Activated naive CD4-positive, alpha-beta T cell treated with anti-CD3 and anti-CD28 coated beads, Interleukin-2, amount 50 U/mL, for 72 hours (primary cell): ENCODE data around the gene C4BPB. TPM values are rescaled to one million over a fixed set of nuclear protein-coding genes. Genes with fewer than 3 reads are reported as not detected.
A peak's percentile ranks its signal among the peaks of the same experiment; 100 is the strongest.

Source experiments
- ATAC-seq, 2 donors: fragments of 150-1000 bp; cut with Tn5 transposase; 2 replicates each; pipeline ENCODE4 v1.10.0; 2021; ENCODE audit warnings: mild to moderate bottlenecking in 2 of 2, moderate library complexity in 2 of 2
- DNase-seq, 2 donors: peaks; one replicate each; pipeline ENCODE4 v3.0.0; 2021 to 2022; ENCODE audit warnings: low spot score in 2 of 2
- H3K27ac Mint-ChIP-seq, 2 donors: one replicate each; pipeline ENCODE4 v1.8.0; 2022; ENCODE audit warnings: mild to moderate bottlenecking in 2 of 2, mixed read lengths in 2 of 2
- H3K36me3 Mint-ChIP-seq, 2 donors: one replicate each; pipeline ENCODE4 v1.8.0; 2022; ENCODE audit warnings: mixed read lengths in 2 of 2
- H3K9me3 Mint-ChIP-seq, 2 donors: one replicate each; pipeline ENCODE4 v1.8.0; 2022; ENCODE audit warnings: mixed read lengths in 2 of 2
- total RNA-seq, 2 donors: library from RNA; stranded (reverse); gene quantifications; one replicate each; pipeline ENCODE4 v1.2.3, GENCODE V29; 2022

The C4BPB gene
- total RNA-seq, 2 donors from 2014 or later = 8.3 to 8.9 TPM

GRCh38 chr1:207073906-207074820, 14.5 kb upstream of the C4BPB start:
- peaks cover 0 to 2% of the 10 kb centered on the region in 2 donors for H3K36me3 Mint-ChIP-seq
- DNase-seq (no peak), ATAC-seq (no peak)
- H3K27ac Mint-ChIP-seq = no peak overlapping the region
- no peaks in the 10 kb centered on the region for H3K9me3 Mint-ChIP-seq

GRCh38 chr1:207076181-207076955, 12.3 kb upstream of the C4BPB start:
- ATAC-seq (no peak), DNase-seq (no peak)
- H3K27ac Mint-ChIP-seq = no peak overlapping the region
- no peaks in the 10 kb centered on the region for H3K9me3 Mint-ChIP-seq
- H3K36me3 Mint-ChIP-seq = no peaks in the 10 kb centered on the region

- DNase-seq (no peak), ATAC-seq (no peak)
- Mint-ChIP-seq H3K36me3 (no peaks in the 10 kb centered on the region), H3K9me3 (no peaks in the 10 kb centered on the region), H3K27ac (no peak overlapping the region)
These were observed 11.6 kb upstream of the C4BPB start for GRCh38 chr1:207077012-207077411.

- H3K36me3 Mint-ChIP-seq = no peaks in the 10 kb centered on the region
- ATAC-seq (peak; percentile 72 to 74), DNase-seq (peak in 1 of 2 donors; percentile 73)
- no peak overlapping the region for H3K27ac Mint-ChIP-seq
- H3K9me3 Mint-ChIP-seq = no peaks in the 10 kb centered on the region
These were observed 10.9 kb upstream of the C4BPB start for GRCh38 chr1:207077470-207078377.

- H3K9me3 Mint-ChIP-seq = no peaks in the 10 kb centered on the region
These were observed 10.0 kb upstream of the C4BPB start for GRCh38 chr1:207078578-207079132.

GRCh38 chr1:207079706-207080241, 8.9 kb upstream of the C4BPB start:
- H3K27ac Mint-ChIP-seq = no peak overlapping the region
- ATAC-seq = no peak
- H3K36me3 Mint-ChIP-seq = no peaks in the 10 kb centered on the region
- DNase-seq = no peak
- H3K9me3 Mint-ChIP-seq = no peaks in the 10 kb centered on the region

More at GRCh38 chr1:207078578-207079132, 10.0 kb upstream of the C4BPB start:
- no peaks in the 10 kb centered on the region for H3K36me3 Mint-ChIP-seq
- DNase-seq (no peak), ATAC-seq (no peak)
- no peak overlapping the region for H3K27ac Mint-ChIP-seq

- Mint-ChIP-seq H3K36me3 (no peaks in the 10 kb centered on the region), H3K27ac (no peak overlapping the region), H3K9me3 (no peaks in the 10 kb centered on the region)
- no peak for ATAC-seq
- DNase-seq = no peak
These were observed 7.6 kb upstream of the C4BPB start for GRCh38 chr1:207081088-207081487.

GRCh38 chr1:207081806-207082205, 6.9 kb upstream of the C4BPB start:
- DNase-seq = no peak

GRCh38 chr1:207084232-207084631, 4.4 kb upstream of the C4BPB start:
- Mint-ChIP-seq H3K36me3 (no peaks in the 10 kb centered on the region), H3K27ac (no peak overlapping the region), H3K9me3 (no peaks in the 10 kb centered on the region)
- no peak for DNase-seq
- ATAC-seq = no peak

More at GRCh38 chr1:207081806-207082205, 6.9 kb upstream of the C4BPB start:
- no peaks in the 10 kb centered on the region for H3K36me3 Mint-ChIP-seq
- no peak overlapping the region for H3K27ac Mint-ChIP-seq
- no peak for ATAC-seq
- H3K9me3 Mint-ChIP-seq = no peaks in the 10 kb centered on the region

- peak in 1 of 2 donors; percentile 60 for DNase-seq
- H3K36me3 Mint-ChIP-seq = no peaks in the 10 kb centered on the region
- peak; percentile 66 to 72 for ATAC-seq
- H3K9me3 Mint-ChIP-seq = no peaks in the 10 kb centered on the region
- H3K27ac Mint-ChIP-seq = no peak overlapping the region
These were observed 3.9 kb upstream of the C4BPB start for GRCh38 chr1:207084701-207085180.

GRCh38 chr1:207085887-207086286, 2.8 kb upstream of the C4BPB start:
- DNase-seq = no peak
- no peaks in the 10 kb centered on the region for H3K9me3 Mint-ChIP-seq
- H3K27ac Mint-ChIP-seq = no peak overlapping the region
- ATAC-seq = no peak
- no peaks in the 10 kb centered on the region for H3K36me3 Mint-ChIP-seq

GRCh38 chr1:207088161-207088560, 499 bp upstream of the C4BPB start:
- DNase-seq = no peak
- no peak for ATAC-seq
- H3K27ac Mint-ChIP-seq = no peak overlapping the region
- H3K9me3 Mint-ChIP-seq = no peaks in the 10 kb centered on the region
- no peaks in the 10 kb centered on the region for H3K36me3 Mint-ChIP-seq

- DNase-seq (no peak), ATAC-seq (peak in 1 of 2 donors; percentile 51)
- Mint-ChIP-seq H3K36me3 (no peaks in the 10 kb centered on the region), H3K9me3 (no peaks in the 10 kb centered on the region), H3K27ac (peak overlapping the region; percentile 89 to 90)
These were observed 1.1 kb downstream of the C4BPB start for GRCh38 chr1:207089627-207090355.

GRCh38 chr1:207091200-207091908, 2.7 kb downstream of the C4BPB start:
- ATAC-seq = no peak
- H3K9me3 Mint-ChIP-seq = peaks cover 0 to 4% of the 10 kb centered on the region in 2 donors
- peaks cover 5 to 9% of the 10 kb centered on the region in 2 donors for H3K36me3 Mint-ChIP-seq
- peak overlapping the region in 1 of 2 donors; percentile 58 for H3K27ac Mint-ChIP-seq
- DNase-seq = no peak

- Mint-ChIP-seq H3K36me3 (peaks cover 5 to 24% of the 10 kb centered on the region in 2 donors), H3K9me3 (peaks cover 0 to 4% of the 10 kb centered on the region in 2 donors), H3K27ac (no peak overlapping the region)
- DNase-seq (no peak), ATAC-seq (no peak)
These were observed 5.3 kb downstream of the C4BPB start for GRCh38 chr1:207093944-207094343.
